Astrocyte (in vitro differentiated cells and primary cell): ENCODE measurements around the gene USP20. TPM values are rescaled to one million over a fixed set of nuclear protein-coding genes. Genes with fewer than 3 reads are reported as not detected.

Experiments
- DNase-seq: peaks from one replicate; pipeline ENCODE4 v3.0.0-alpha.2; 2010; ENCODE audit warnings: low read depth
- FAIRE-seq: peaks from 2 replicates; lab custom pipeline; 2011; peaks lifted over from hg19 to GRCh38; lab: Jason Lieb, UNC
- H2AFZ ChIP-seq: 2 replicates; pipeline ENCODE4 v1.6.0; 2012; ENCODE audit warnings: low read depth, low read length, inconsistent platforms
- H3K27ac ChIP-seq: 2 replicates; pipeline ENCODE4 v1.5.1; 2011; ENCODE audit warnings: low read depth, low read length, inconsistent platforms
- H3K27me3 ChIP-seq: 2 replicates; pipeline ENCODE4 v1.6.0; 2011; ENCODE audit warnings: low read length, inconsistent platforms; ENCODE audit not compliant: insufficient read depth
- H3K36me3 ChIP-seq: 2 replicates; pipeline ENCODE4 v1.5.1; 2011; ENCODE audit warnings: low read length, inconsistent platforms; ENCODE audit not compliant: insufficient read depth
- H3K4me1 ChIP-seq: 2 replicates; pipeline ENCODE4 v1.5.1; 2011; ENCODE audit warnings: low read length, inconsistent platforms; ENCODE audit not compliant: insufficient read depth
- H3K4me2 ChIP-seq: 2 replicates; pipeline ENCODE4 v1.6.0; 2012; ENCODE audit warnings: low read length, inconsistent platforms
- H3K4me3 ChIP-seq: 2 replicates; pipeline ENCODE4 v1.5.1; 2011; ENCODE audit warnings: low read depth, mild to moderate bottlenecking, low read length, inconsistent platforms; ENCODE audit not compliant: insufficient read depth
- H3K79me2 ChIP-seq: 2 replicates; pipeline ENCODE4 v1.6.0; 2012; ENCODE audit warnings: mild to moderate bottlenecking, low read length, inconsistent platforms; ENCODE audit not compliant: insufficient read depth
- H3K9ac ChIP-seq: 2 replicates; pipeline ENCODE4 v1.6.0; 2012; ENCODE audit warnings: mild to moderate bottlenecking, low read length, inconsistent platforms
- H3K9me3 ChIP-seq: 2 replicates; pipeline ENCODE4 v1.5.1; 2012; ENCODE audit warnings: low read depth, mild to moderate bottlenecking, low read length, inconsistent platforms; ENCODE audit not compliant: insufficient read depth
- H4K20me1 ChIP-seq: 2 replicates; pipeline ENCODE4 v1.6.0; 2012; ENCODE audit warnings: low read length, inconsistent platforms; ENCODE audit not compliant: insufficient read depth
- H3K27ac Mint-ChIP-seq: one replicate; pipeline ENCODE4 v1.8.0; 2021; ENCODE audit warnings: mild to moderate bottlenecking, mixed read lengths; ENCODE audit not compliant: unreplicated experiment
- H3K27me3 Mint-ChIP-seq: one replicate; pipeline ENCODE4 v1.8.0; 2021; ENCODE audit warnings: low read depth, mixed read lengths; ENCODE audit not compliant: unreplicated experiment
- H3K36me3 Mint-ChIP-seq: one replicate; pipeline ENCODE4 v1.8.0; 2021; ENCODE audit warnings: low read depth, mixed read lengths; ENCODE audit not compliant: unreplicated experiment
- H3K4me1 Mint-ChIP-seq: one replicate; pipeline ENCODE4 v1.8.0; 2021; ENCODE audit warnings: low read depth, mixed read lengths; ENCODE audit not compliant: unreplicated experiment
- H3K4me3 Mint-ChIP-seq: one replicate; pipeline ENCODE4 v1.8.0; 2021; ENCODE audit warnings: mild to moderate bottlenecking, moderate library complexity, mixed read lengths; ENCODE audit not compliant: unreplicated experiment
- H3K9me3 Mint-ChIP-seq: one replicate; pipeline ENCODE4 v1.8.0; 2021; ENCODE audit warnings: mild to moderate bottlenecking, mixed read lengths; ENCODE audit not compliant: unreplicated experiment
- EZH2 ChIP-seq: IDR thresholded peaks from 2 replicates; pipeline ENCODE4 v1.6.1; 2012; ENCODE audit warnings: mild to moderate bottlenecking, low read length, inconsistent platforms; ENCODE audit not compliant: insufficient read depth
- total RNA-seq: library from RNA; stranded (reverse); gene quantifications from 2 replicates; pipeline ENCODE4 v1.2.1, GENCODE V29; 2021
- TF ChIP-seq, protein P1 (sequence below): IDR thresholded peaks from 2 replicates; pipeline ENCODE4 v1.5.1; 2011; ENCODE audit warnings: low read depth, mild to moderate bottlenecking, inconsistent platforms, low read length, moderate library complexity; ENCODE audit not compliant: insufficient read depth

Gene USP20
- total RNA-seq, 1 donor from 2014 or later, result 24.1 TPM

DNA sequence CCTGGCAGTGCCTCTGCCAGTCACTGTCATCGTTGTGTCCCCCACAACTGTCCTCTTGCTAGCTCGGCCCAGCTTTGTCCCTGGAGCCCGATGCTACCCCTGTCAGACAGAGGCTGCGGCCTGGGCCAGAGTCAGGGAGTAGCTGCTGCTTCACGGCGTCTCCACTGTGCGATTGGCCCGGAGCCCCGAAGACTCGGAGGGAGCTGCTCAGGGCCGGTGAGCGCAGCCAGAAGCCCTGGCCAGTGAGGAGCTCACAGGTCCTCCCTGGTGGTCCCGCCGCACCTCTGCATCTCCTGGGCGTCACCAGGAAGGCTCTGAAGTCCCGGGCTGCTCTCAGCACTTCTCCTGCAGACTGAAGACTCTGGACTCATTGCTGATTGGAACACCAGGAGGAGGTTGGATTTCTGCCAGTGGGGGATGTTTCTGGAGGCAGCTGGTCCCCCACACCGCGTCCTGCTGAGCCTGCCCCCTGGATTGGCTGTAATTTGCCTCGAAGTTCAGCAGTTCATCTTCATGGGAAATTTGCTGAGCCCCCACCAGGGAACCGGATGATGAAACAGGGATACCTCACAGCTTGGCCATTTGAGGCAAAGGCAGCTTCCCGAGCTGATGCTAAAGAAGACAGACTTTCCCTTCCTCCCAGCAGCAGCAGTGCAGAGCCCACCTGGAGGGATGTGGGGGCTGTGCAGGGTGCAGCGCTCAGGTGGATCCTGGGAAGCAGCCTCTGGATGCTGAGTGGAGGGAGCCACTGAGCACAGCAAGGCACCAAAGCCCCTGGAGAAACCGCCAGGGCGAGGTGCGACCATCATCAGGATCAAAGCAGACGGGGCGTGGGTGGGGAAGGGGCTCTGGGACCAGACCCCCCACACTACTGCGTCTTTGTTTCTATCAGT, 45.6 kb downstream of the USP20 start:
- no peak overlapping the region for H3K4me3 ChIP-seq
- Mint-ChIP-seq H3K36me3 (peaks cover 7% of the 10 kb centered on the region), H3K4me1 (peaks cover 12% of the 10 kb centered on the region), H3K4me3 (no peak overlapping the region), H3K27me3 (no peaks in the 10 kb centered on the region), H3K9me3 (no peaks in the 10 kb centered on the region), H3K27ac (no peak overlapping the region)
- DNase-seq (no peak), FAIRE-seq (no peak)
- no peak overlapping the region for H3K27ac ChIP-seq
- no peak overlapping the region for H3K9ac ChIP-seq
- no peaks in the 10 kb centered on the region for H3K27me3 ChIP-seq
- peaks cover 26% of the 10 kb centered on the region for H3K4me1 ChIP-seq
- no peak overlapping the region for H2AFZ ChIP-seq
- H4K20me1 ChIP-seq, result peaks cover 6% of the 10 kb centered on the region
- no peaks in the 10 kb centered on the region for H3K36me3 ChIP-seq
- no peaks in the 10 kb centered on the region for H3K9me3 ChIP-seq
- no peak overlapping the region for H3K4me2 ChIP-seq
- no peak for TF ChIP-seq EZH2
- TF ChIP-seq, protein P1, sequence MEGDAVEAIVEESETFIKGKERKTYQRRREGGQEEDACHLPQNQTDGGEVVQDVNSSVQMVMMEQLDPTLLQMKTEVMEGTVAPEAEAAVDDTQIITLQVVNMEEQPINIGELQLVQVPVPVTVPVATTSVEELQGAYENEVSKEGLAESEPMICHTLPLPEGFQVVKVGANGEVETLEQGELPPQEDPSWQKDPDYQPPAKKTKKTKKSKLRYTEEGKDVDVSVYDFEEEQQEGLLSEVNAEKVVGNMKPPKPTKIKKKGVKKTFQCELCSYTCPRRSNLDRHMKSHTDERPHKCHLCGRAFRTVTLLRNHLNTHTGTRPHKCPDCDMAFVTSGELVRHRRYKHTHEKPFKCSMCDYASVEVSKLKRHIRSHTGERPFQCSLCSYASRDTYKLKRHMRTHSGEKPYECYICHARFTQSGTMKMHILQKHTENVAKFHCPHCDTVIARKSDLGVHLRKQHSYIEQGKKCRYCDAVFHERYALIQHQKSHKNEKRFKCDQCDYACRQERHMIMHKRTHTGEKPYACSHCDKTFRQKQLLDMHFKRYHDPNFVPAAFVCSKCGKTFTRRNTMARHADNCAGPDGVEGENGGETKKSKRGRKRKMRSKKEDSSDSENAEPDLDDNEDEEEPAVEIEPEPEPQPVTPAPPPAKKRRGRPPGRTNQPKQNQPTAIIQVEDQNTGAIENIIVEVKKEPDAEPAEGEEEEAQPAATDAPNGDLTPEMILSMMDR, result no peak
- H3K79me2 ChIP-seq, result no peaks in the 10 kb centered on the region

DNA sequence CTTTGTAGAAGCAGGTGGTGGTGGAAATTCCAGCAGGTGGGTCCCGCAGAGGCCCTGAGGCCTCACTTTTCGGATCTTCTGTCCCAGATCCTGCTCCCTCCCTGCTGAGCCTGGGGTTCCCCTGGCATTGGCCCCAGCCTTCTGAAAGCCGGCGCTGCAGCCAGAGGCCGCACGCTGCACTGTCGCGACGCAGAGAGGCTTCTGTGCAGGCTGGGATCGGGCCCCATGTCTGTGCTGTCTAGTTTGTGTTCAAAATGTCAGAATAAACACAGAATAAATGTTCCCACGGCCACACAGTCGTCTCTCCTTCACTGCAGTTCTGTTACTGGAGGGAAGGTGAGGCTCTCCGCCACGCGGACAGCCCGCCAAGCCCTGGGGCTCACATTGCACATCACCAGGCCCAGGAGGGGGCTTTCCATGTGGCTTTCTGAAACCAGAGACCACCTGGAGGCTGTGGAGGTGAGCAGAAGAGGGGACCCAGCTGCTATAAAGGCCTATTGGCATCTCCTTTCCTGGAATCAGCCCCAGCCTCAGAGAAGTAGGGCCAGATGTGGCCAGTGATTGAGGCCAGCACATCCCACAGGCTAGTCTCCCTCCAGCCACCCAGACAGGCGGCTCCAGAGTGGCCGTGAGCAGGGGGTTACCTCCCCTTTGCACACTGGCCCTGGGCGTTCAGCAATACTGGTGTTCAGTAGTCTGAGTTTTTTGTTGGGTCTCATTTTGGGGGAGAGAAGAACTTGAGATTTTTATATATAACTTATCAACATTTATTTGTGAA, 46.5 kb downstream of the USP20 start:
- peaks cover 33% of the 10 kb centered on the region for H3K4me1 ChIP-seq
- peaks cover 6% of the 10 kb centered on the region for H4K20me1 ChIP-seq
- peaks cover 5% of the 10 kb centered on the region for H3K36me3 Mint-ChIP-seq
- no peak for DNase-seq
- no peaks in the 10 kb centered on the region for H3K36me3 ChIP-seq
- no peak overlapping the region for H3K9ac ChIP-seq
- no peak overlapping the region for H3K27ac ChIP-seq
- TF ChIP-seq EZH2, result no peak
- TF ChIP-seq, protein P1, result no peak
- H3K4me3 Mint-ChIP-seq, result no peak overlapping the region
- H2AFZ ChIP-seq, result no peak overlapping the region
- FAIRE-seq, result no peak
- H3K9me3 Mint-ChIP-seq, result no peaks in the 10 kb centered on the region
- no peaks in the 10 kb centered on the region for H3K79me2 ChIP-seq
- no peaks in the 10 kb centered on the region for H3K9me3 ChIP-seq
- no peak overlapping the region for H3K27ac Mint-ChIP-seq
- H3K27me3 Mint-ChIP-seq, result no peaks in the 10 kb centered on the region
- peaks cover 16% of the 10 kb centered on the region for H3K4me1 Mint-ChIP-seq
- no peak overlapping the region for H3K4me3 ChIP-seq
- no peaks in the 10 kb centered on the region for H3K27me3 ChIP-seq
- no peak overlapping the region for H3K4me2 ChIP-seq
